ENCODE measurements around the gene ABHD12. TPM values are rescaled to one million over a fixed set of nuclear protein-coding genes. Genes with fewer than 3 reads are reported as not detected.

Gene ABHD12
- total RNA-seq, 1 experiment from 2014 or later, result 60.1 TPM

DNA sequence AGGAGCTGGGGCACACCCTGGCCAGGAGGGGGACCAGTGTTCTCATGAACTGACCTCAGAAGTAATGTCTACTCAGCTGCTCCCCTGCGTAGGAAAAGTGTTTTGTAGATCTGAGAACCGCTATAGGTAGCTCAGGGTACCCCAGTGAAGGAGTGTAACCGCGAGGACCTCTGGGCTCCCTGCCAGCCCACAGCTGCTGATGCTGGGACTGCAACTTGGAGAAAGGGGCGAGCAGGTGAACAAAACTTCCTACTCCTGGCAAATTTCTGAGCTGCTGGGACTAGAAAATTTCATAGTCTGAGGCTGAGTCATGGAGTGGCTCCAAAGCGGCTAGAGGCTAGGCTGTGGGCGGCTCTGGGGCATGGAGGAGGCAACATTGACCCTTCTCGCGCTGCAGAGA lies 90.8 kb downstream of the ABHD12 start:
- H3K27me3 ChIP-seq (ENCODE audit: insufficient read depth, low read depth), result no peaks in the 10 kb centered on the region
- no peaks in the 10 kb centered on the region; the same call in none of the 2 replicates for H4K20me1 ChIP-seq (ENCODE audit: insufficient read depth)
- BruUV-seq (replicated peaks), result no TSS peak
- H3K36me3 ChIP-seq (ENCODE audit: low read depth), result peaks cover 6% of the 10 kb centered on the region; the same call in 1 of the 2 replicates
- intact Hi-C loops (cut with micrococcal nuclease; ENCODE audit: unreplicated experiment), result loop anchor here (2.0 to 10.0 kb wide), 2 partner anchors 99 to 125 kb away; no protein-coding TSS in a partner anchor
- peak; percentile 47 to 49 for DNase-seq
- no peaks in the 10 kb centered on the region for H3K9me2 ChIP-seq (ENCODE audit: insufficient read depth)
- H3K9me3 ChIP-seq (ENCODE audit: insufficient read depth, low read depth), result no peaks in the 10 kb centered on the region
- no peak overlapping the region for H3K4me2 ChIP-seq
- H3K27ac ChIP-seq, result no peak overlapping the region; the same call in 1 of the 2 replicates
- no peaks in the 10 kb centered on the region for H3K79me2 ChIP-seq (ENCODE audit: low read depth)
- no peak overlapping the region for H3K4me3 ChIP-seq
- H3K4me1 ChIP-seq (replicated peaks; ENCODE audit: insufficient read depth), result no peaks in the 10 kb centered on the region
- peaks cover 55% of the 10 kb centered on the region for H3F3A ChIP-seq (ENCODE audit: insufficient read depth, low read depth)
- no peak overlapping the region for H2AFZ ChIP-seq
- POLR2A ChIA-PET (ENCODE audit: unreplicated experiment), result interaction anchor here (0.6 to 0.7 kb wide), 2 partner anchors 94 to 306 kb away, joined by 4 to 9 read pairs; no protein-coding TSS in a partner anchor
- TF ChIP-seq EZH2 (IDR thresholded peaks at IDR 0.05; ENCODE audit: low read depth), result no peak
- TF ChIP-seq, protein P1, sequence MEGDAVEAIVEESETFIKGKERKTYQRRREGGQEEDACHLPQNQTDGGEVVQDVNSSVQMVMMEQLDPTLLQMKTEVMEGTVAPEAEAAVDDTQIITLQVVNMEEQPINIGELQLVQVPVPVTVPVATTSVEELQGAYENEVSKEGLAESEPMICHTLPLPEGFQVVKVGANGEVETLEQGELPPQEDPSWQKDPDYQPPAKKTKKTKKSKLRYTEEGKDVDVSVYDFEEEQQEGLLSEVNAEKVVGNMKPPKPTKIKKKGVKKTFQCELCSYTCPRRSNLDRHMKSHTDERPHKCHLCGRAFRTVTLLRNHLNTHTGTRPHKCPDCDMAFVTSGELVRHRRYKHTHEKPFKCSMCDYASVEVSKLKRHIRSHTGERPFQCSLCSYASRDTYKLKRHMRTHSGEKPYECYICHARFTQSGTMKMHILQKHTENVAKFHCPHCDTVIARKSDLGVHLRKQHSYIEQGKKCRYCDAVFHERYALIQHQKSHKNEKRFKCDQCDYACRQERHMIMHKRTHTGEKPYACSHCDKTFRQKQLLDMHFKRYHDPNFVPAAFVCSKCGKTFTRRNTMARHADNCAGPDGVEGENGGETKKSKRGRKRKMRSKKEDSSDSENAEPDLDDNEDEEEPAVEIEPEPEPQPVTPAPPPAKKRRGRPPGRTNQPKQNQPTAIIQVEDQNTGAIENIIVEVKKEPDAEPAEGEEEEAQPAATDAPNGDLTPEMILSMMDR (conservative IDR thresholded peaks at IDR 0.05), result no peak
- CTCF ChIA-PET, result interaction anchor here (0.5 to 1.7 kb wide), 4 partner anchors 10 to 268 kb away, joined by 3 to 11 read pairs (median 5); no protein-coding TSS in a partner anchor

GRCh38 chr20:25297141-25297905 lies 93.3 kb downstream of the ABHD12 start:
- Histone ChIP-seq H3K36me3 (ENCODE audit: low read depth) (peaks cover 10% of the 10 kb centered on the region; the same call in 1 of the 2 replicates), H3K9me3 (ENCODE audit: insufficient read depth, low read depth) (no peaks in the 10 kb centered on the region), H3K27ac (no peak overlapping the region), H3K4me3 (no peak overlapping the region), H3K4me2 (no peak overlapping the region), H3K4me1 (replicated peaks; ENCODE audit: insufficient read depth) (no peaks in the 10 kb centered on the region), H2AFZ (no peak overlapping the region), H3K79me2 (ENCODE audit: low read depth) (no peaks in the 10 kb centered on the region), H3K9me2 (ENCODE audit: insufficient read depth) (no peaks in the 10 kb centered on the region), H4K20me1 (ENCODE audit: insufficient read depth) (no peaks in the 10 kb centered on the region; the same call in none of the 2 replicates), H3K27me3 (ENCODE audit: insufficient read depth, low read depth) (no peaks in the 10 kb centered on the region), H3F3A (ENCODE audit: insufficient read depth, low read depth) (peaks cover 61% of the 10 kb centered on the region)
- TF ChIP-seq EZH2 (IDR thresholded peaks at IDR 0.05; ENCODE audit: low read depth), result no peak
- TF ChIP-seq, protein P1 (conservative IDR thresholded peaks at IDR 0.05), result no peak
- ChIA-PET POLR2A (ENCODE audit: unreplicated experiment) (no interaction called here), CTCF (no interaction called here)
- DNase-seq, result no peak
- intact Hi-C loops (cut with micrococcal nuclease; ENCODE audit: unreplicated experiment), result loop anchor here (10.0 kb wide), 1 partner anchor 123 kb away; no protein-coding TSS in a partner anchor
- TSS peak; percentile 22 for BruUV-seq (replicated peaks)

- no peak for TF ChIP-seq EZH2 (IDR thresholded peaks at IDR 0.05; ENCODE audit: low read depth)
- TF ChIP-seq, protein P1 (conservative IDR thresholded peaks at IDR 0.05), result peak; percentile 55
- no TSS peak for BruUV-seq (replicated peaks)
- Histone ChIP-seq H4K20me1 (ENCODE audit: insufficient read depth) (no peaks in the 10 kb centered on the region; the same call in none of the 2 replicates), H3K27ac (no peak overlapping the region), H3K9me3 (ENCODE audit: insufficient read depth, low read depth) (no peaks in the 10 kb centered on the region), H3K4me2 (no peak overlapping the region), H3F3A (ENCODE audit: insufficient read depth, low read depth) (peaks cover 61% of the 10 kb centered on the region), H3K9me2 (ENCODE audit: insufficient read depth) (no peaks in the 10 kb centered on the region), H3K36me3 (ENCODE audit: low read depth) (peaks cover 10% of the 10 kb centered on the region; the same call in 1 of the 2 replicates), H3K79me2 (ENCODE audit: low read depth) (no peaks in the 10 kb centered on the region), H2AFZ (no peak overlapping the region), H3K4me3 (no peak overlapping the region), H3K27me3 (ENCODE audit: insufficient read depth, low read depth) (no peaks in the 10 kb centered on the region), H3K4me1 (replicated peaks; ENCODE audit: insufficient read depth) (no peaks in the 10 kb centered on the region)
- DNase-seq, result peak in 1 of 2 experiments; percentile 29
- ChIA-PET CTCF (interaction anchor here (0.8 to 1.6 kb wide), 2 partner anchors 95 to 103 kb away, joined by 4 read pairs; partner anchors contain the start of gene ABHD12), POLR2A (ENCODE audit: unreplicated experiment) (interaction anchor here (0.5 kb wide), 1 partner anchor 46 kb away, joined by 3 read pairs; no protein-coding TSS in a partner anchor)
- intact Hi-C loops (cut with micrococcal nuclease; ENCODE audit: unreplicated experiment), result loop anchor here (10.0 kb wide), 1 partner anchor 122 kb away; no protein-coding TSS in a partner anchor
These were observed 94.2 kb downstream of the ABHD12 start for GRCh38 chr20:25296094-25297093.

All from PC-9 (cell line).